Mononuclear cell (primary cell): ENCODE results near the gene BDP1. TPM values are rescaled to one million over a fixed set of nuclear protein-coding genes. Genes with fewer than 3 reads are reported as not detected.
"Not testable (repeated sequence)": the region's sequence is repeated elsewhere in the genome, so short reads cannot be mapped to it uniquely, and the experiment has no call there.

Experiments used
- H3K27me3 ChIP-seq: 2 replicates; pipeline ENCODE4 v1.6.0; 2011; ENCODE audit warnings: low read length, control low read depth; ENCODE audit not compliant: insufficient read depth
- H3K4me1 ChIP-seq: 2 replicates; pipeline ENCODE4 v1.5.1; 2011; ENCODE audit warnings: mild to moderate bottlenecking, low read length, control low read depth; ENCODE audit not compliant: insufficient read depth
- H3K4me3 ChIP-seq: 2 replicates; pipeline ENCODE4 v1.5.1; 2011; ENCODE audit warnings: mild to moderate bottlenecking, low read length, moderate library complexity
- H3K9me3 ChIP-seq: 2 replicates; pipeline ENCODE4 v1.5.1; 2011; ENCODE audit warnings: low read depth, mild to moderate bottlenecking, control low read depth, low read length
- total RNA-seq: library from RNA; depleted of rRNA; stranded (reverse); fragments of >200 nt; gene quantifications from one replicate; pipeline ENCODE4 v1.2.3, GENCODE V29; 2012

The BDP1 gene
- total RNA-seq, 1 donor, result 28.1 TPM

- Histone ChIP-seq H3K9me3 (no peaks in the 10 kb centered on the region), H3K4me1 (no peaks in the 10 kb centered on the region), H3K4me3 (no peak overlapping the region), H3K27me3 (no peaks in the 10 kb centered on the region)
Measured at GRCh38 chr5:71503536-71503935, 48.1 kb downstream of the BDP1 start.

- no peaks in the 10 kb centered on the region for H3K27me3 ChIP-seq
- H3K9me3 ChIP-seq, result no peaks in the 10 kb centered on the region
- no peaks in the 10 kb centered on the region for H3K4me1 ChIP-seq
- no peak overlapping the region for H3K4me3 ChIP-seq
Measured at GRCh38 chr5:71522151-71522550, 66.7 kb downstream of the BDP1 start.

GRCh38 chr5:71525611-71526010 is 70.2 kb downstream of the BDP1 start:
- H3K27me3 ChIP-seq, H3K9me3 ChIP-seq, H3K4me1 ChIP-seq, H3K4me3 ChIP-seq: not testable (repeated sequence)

GRCh38 chr5:71528206-71528605 is 72.8 kb downstream of the BDP1 start:
- Histone ChIP-seq H3K27me3 (no peaks in the 10 kb centered on the region), H3K9me3 (no peaks in the 10 kb centered on the region), H3K4me1 (peaks cover 1% of the 10 kb centered on the region), H3K4me3 (no peak overlapping the region)

GRCh38 chr5:71529682-71530081 is 74.2 kb downstream of the BDP1 start:
- Histone ChIP-seq H3K27me3 (no peaks in the 10 kb centered on the region), H3K4me3 (no peak overlapping the region), H3K4me1 (peaks cover 6% of the 10 kb centered on the region), H3K9me3 (no peaks in the 10 kb centered on the region)

GRCh38 chr5:71533142-71533541 is 77.7 kb downstream of the BDP1 start:
- no peak overlapping the region for H3K4me3 ChIP-seq
- no peaks in the 10 kb centered on the region for H3K9me3 ChIP-seq
- H3K4me1 ChIP-seq, result peaks cover 6% of the 10 kb centered on the region
- H3K27me3 ChIP-seq, result no peaks in the 10 kb centered on the region

- Histone ChIP-seq H3K4me1 (peaks cover 6% of the 10 kb centered on the region), H3K9me3 (no peaks in the 10 kb centered on the region), H3K4me3 (no peak overlapping the region), H3K27me3 (no peaks in the 10 kb centered on the region)
Measured at GRCh38 chr5:71533615-71534014, 78.2 kb downstream of the BDP1 start.

GRCh38 chr5:71537687-71538086 is 82.2 kb downstream of the BDP1 start:
- Histone ChIP-seq H3K9me3 (no peaks in the 10 kb centered on the region), H3K27me3 (no peaks in the 10 kb centered on the region), H3K4me3 (no peak overlapping the region), H3K4me1 (peaks cover 6% of the 10 kb centered on the region)

- H3K27me3 ChIP-seq, H3K9me3 ChIP-seq, H3K4me1 ChIP-seq, H3K4me3 ChIP-seq: not testable (repeated sequence)
Measured at GRCh38 chr5:71550885-71551284, 95.4 kb downstream of the BDP1 start.

- not testable (repeated sequence) for H3K4me1 ChIP-seq, H3K4me3 ChIP-seq, H3K27me3 ChIP-seq, H3K9me3 ChIP-seq
Measured at GRCh38 chr5:71551582-71551981, 96.1 kb downstream of the BDP1 start.

GRCh38 chr5:71552026-71552749 is 96.7 kb downstream of the BDP1 start:
- not testable (repeated sequence) for H3K9me3 ChIP-seq

GRCh38 chr5:71563161-71563560 is 107.7 kb downstream of the BDP1 start:
- H3K27me3 ChIP-seq, result no peaks in the 10 kb centered on the region
- no peak overlapping the region for H3K4me3 ChIP-seq
- H3K9me3 ChIP-seq, result no peaks in the 10 kb centered on the region
- H3K4me1 ChIP-seq, result no peaks in the 10 kb centered on the region

More at GRCh38 chr5:71552026-71552749, 96.7 kb downstream of the BDP1 start:
- not testable (repeated sequence) for H3K27me3 ChIP-seq, H3K4me1 ChIP-seq, H3K4me3 ChIP-seq

- no peaks in the 10 kb centered on the region for H3K9me3 ChIP-seq
- H3K4me1 ChIP-seq, result no peaks in the 10 kb centered on the region
- H3K4me3 ChIP-seq, result no peak overlapping the region
- H3K27me3 ChIP-seq, result no peaks in the 10 kb centered on the region
Measured at GRCh38 chr5:71564895-71565294, 109.4 kb downstream of the BDP1 start.

GRCh38 chr5:71569748-71570509 is 114.5 kb downstream of the BDP1 start:
- no peaks in the 10 kb centered on the region for H3K9me3 ChIP-seq
- H3K4me3 ChIP-seq, result no peak overlapping the region
- no peaks in the 10 kb centered on the region for H3K27me3 ChIP-seq
- no peaks in the 10 kb centered on the region for H3K4me1 ChIP-seq

- not testable (repeated sequence) for H3K27me3 ChIP-seq, H3K9me3 ChIP-seq, H3K4me1 ChIP-seq, H3K4me3 ChIP-seq
Measured at GRCh38 chr5:71571811-71572210, 116.4 kb downstream of the BDP1 start.

GRCh38 chr5:71573591-71573990 is 118.1 kb downstream of the BDP1 start:
- Histone ChIP-seq H3K4me1 (no peaks in the 10 kb centered on the region), H3K27me3 (no peaks in the 10 kb centered on the region), H3K9me3 (no peaks in the 10 kb centered on the region), H3K4me3 (no peak overlapping the region)
